A673 (cell line): ENCODE results near the gene BTC.

Experiments used
- CTCF ChIP-seq: fragments of 300-800, 200-600 bp; sonication (generic); conservative IDR thresholded peaks from 2 replicates; pipeline ENCODE4 v1.5.1; 2017; ENCODE audit warnings: low read depth, mild to moderate bottlenecking, antibody characterized with exemption, low read length, moderate library complexity, mixed read lengths
- EZH2 ChIP-seq: fragments of 200-600 bp; sonication (generic); IDR thresholded peaks from 2 replicates; pipeline ENCODE4 v1.6.1; 2017; ENCODE audit warnings: borderline replicate concordance, low read depth, mild to moderate bottlenecking, mixed read lengths, antibody characterized with exemption, low read length; ENCODE audit not compliant: poor library complexity, severe bottlenecking

- no peak for TF ChIP-seq CTCF
- no peak for TF ChIP-seq EZH2
These were observed 25.3 kb downstream of the BTC start for GRCh38 chr4:74768857-74769525.
